H1 (cell line): ENCODE measurements around the gene SEC61B. TPM values are rescaled to one million over a fixed set of nuclear protein-coding genes. Genes with fewer than 3 reads are reported as not detected.

Experiments
- CTCF ChIA-PET: fragments of 300-600 bp; sonication (Branson Sonifier 250); formaldehyde crosslinking; loops from one replicate; lab custom pipeline; 2021; ENCODE audit not compliant: partially characterized antibody; lab: Charles Lee
- POLR2A ChIA-PET: fragments of 300-600 bp; sonication (Branson Sonifier 250); formaldehyde crosslinking; loops from one replicate; lab custom pipeline; 2021; ENCODE audit warnings: inconsistent platforms; ENCODE audit not compliant: partially characterized antibody; lab: Charles Lee
- DNase-seq, 2 experiments: peaks; one replicate each; pipeline versions ENCODE4 v3.0.0 to v3.0.0-alpha.2; 2010 to 2022; ENCODE audit warnings: low spot score in 2 of 2, low read depth in 1 of 2, mixed read lengths in 1 of 2
- FAIRE-seq: peaks from 2 replicates; lab custom pipeline; 2011; peaks lifted over from hg19 to GRCh38; lab: Jason Lieb, UNC
- H2AFZ ChIP-seq: 2 replicates; pipeline ENCODE4 v1.8.1; 2012; ENCODE audit warnings: low read length, inconsistent platforms
- H2AK5ac ChIP-seq: 2 replicates; pipeline ENCODE4 v1.6.1; 2013; ENCODE audit warnings: low read depth, low read length
- H2BK120ac ChIP-seq: replicated peaks from 2 replicates; pipeline ENCODE3; 2013; ENCODE audit warnings: low read depth, low read length, inconsistent platforms
- H2BK12ac ChIP-seq: 2 replicates; pipeline ENCODE4 v1.6.1; 2013; ENCODE audit warnings: low read depth, low read length
- H2BK15ac ChIP-seq: 2 replicates; pipeline ENCODE4 v1.6.1; 2013; ENCODE audit warnings: low read length
- H2BK20ac ChIP-seq: 2 replicates; pipeline ENCODE4 v1.6.1; 2013; ENCODE audit warnings: low read length
- H2BK5ac ChIP-seq: 2 replicates; pipeline ENCODE4 v1.6.1; 2013; ENCODE audit warnings: low read depth, low read length
- H3K14ac ChIP-seq: 2 replicates; pipeline ENCODE4 v1.6.1; 2013; ENCODE audit warnings: inconsistent platforms; ENCODE audit not compliant: insufficient read length
- H3K18ac ChIP-seq: 2 replicates; pipeline ENCODE4 v1.6.1; 2013; ENCODE audit warnings: low read length; ENCODE audit errors: extremely low read depth
- H3K23ac ChIP-seq: 2 replicates; pipeline ENCODE4 v1.6.1; 2013; ENCODE audit warnings: inconsistent platforms; ENCODE audit not compliant: insufficient read length
- H3K23me2 ChIP-seq: 2 replicates; pipeline ENCODE4 v1.6.1; 2013; ENCODE audit warnings: low read depth, low read length
- H3K27ac ChIP-seq: 2 replicates; pipeline ENCODE4 v1.6.1; 2011; ENCODE audit warnings: low read depth, low read length, inconsistent platforms
- H3K27me3 ChIP-seq, 4 experiments: replicated peaks in 1 of 4; 1 replicate in 1 of 4; 2 replicates in 3 of 4; pipeline versions ENCODE4 v1.6.1 to v1.8.1; 2011 to 2013; ENCODE audit warnings: low read length in 3 of 4, mild to moderate bottlenecking in 3 of 4, inconsistent platforms in 2 of 4, mixed read lengths in 2 of 4, moderate library complexity in 1 of 4; ENCODE audit not compliant: control insufficient read depth in 3 of 4, insufficient read depth in 3 of 4; ENCODE audit errors: extremely low read depth in 1 of 4
- H3K36me3 ChIP-seq, 4 experiments: 2 replicates each; pipeline versions ENCODE4 v1.6.1 to v1.8.1; 2011 to 2013; ENCODE audit warnings: mild to moderate bottlenecking in 4 of 4, low read length in 3 of 4, moderate library complexity in 2 of 4, control low read depth in 1 of 4, inconsistent platforms in 1 of 4; ENCODE audit not compliant: insufficient read depth in 4 of 4, control insufficient read depth in 2 of 4
- H3K4ac ChIP-seq: replicated peaks from 2 replicates; pipeline ENCODE3; 2013; ENCODE audit warnings: low read length, low read depth, mixed read lengths, inconsistent platforms; ENCODE audit not compliant: insufficient read length
- H3K4me1 ChIP-seq, 4 experiments: replicated peaks in 1 of 4; 1 replicate in 1 of 4; 2 replicates in 3 of 4; pipeline versions ENCODE4 v1.6.1 to v1.8.1; 2011 to 2013; ENCODE audit warnings: low read length in 3 of 4, inconsistent platforms in 2 of 4, mixed read lengths in 1 of 4; ENCODE audit not compliant: insufficient read depth in 4 of 4, control insufficient read depth in 3 of 4
- H3K4me2 ChIP-seq, 2 experiments: 2 replicates each; pipeline versions ENCODE4 v1.6.1 to v1.8.1; 2011 to 2013; ENCODE audit warnings: low read depth in 2 of 2, low read length in 2 of 2, control low read depth in 1 of 2, inconsistent platforms in 1 of 2, mild to moderate bottlenecking in 1 of 2; ENCODE audit not compliant: insufficient read depth in 1 of 2
- H3K4me3 ChIP-seq, 4 experiments: fragments of 200-600, 300-600 bp in 1 of 4; sonication (generic), shearing (Covaris generic), sonication (Bioruptor Twin) in 1 of 4; 2 replicates each; pipeline versions ENCODE4 v1.5.1 to v1.8.1; 2011 to 2016; ENCODE audit warnings: low read length in 4 of 4, low read depth in 3 of 4, control low read depth in 2 of 4, inconsistent platforms in 2 of 4, mild to moderate bottlenecking in 2 of 4, mixed read lengths in 1 of 4, moderate library complexity in 1 of 4; ENCODE audit not compliant: insufficient read depth in 2 of 4; ENCODE audit errors: extremely low read depth in 1 of 4
- H3K56ac ChIP-seq: replicated peaks from 2 replicates; pipeline ENCODE3; 2013; ENCODE audit warnings: low read depth, mild to moderate bottlenecking, mixed read lengths, low read length, inconsistent platforms; ENCODE audit not compliant: insufficient read length
- H3K79me1 ChIP-seq: 2 replicates; pipeline ENCODE4 v1.6.1; 2013; ENCODE audit warnings: low read depth, low read length, control low read depth
- H3K79me2 ChIP-seq, 2 experiments: 2 replicates each; pipeline versions ENCODE4 v1.6.1 to v1.8.1; 2012 to 2013; ENCODE audit warnings: low read length in 2 of 2, mild to moderate bottlenecking in 2 of 2, inconsistent platforms in 1 of 2; ENCODE audit not compliant: insufficient read depth in 2 of 2, control insufficient read depth in 1 of 2
- H3K9ac ChIP-seq, 4 experiments: replicated peaks in 1 of 4; 1 replicate in 1 of 4; 2 replicates in 3 of 4; pipeline versions ENCODE4 v1.6.1 to v1.8.1; 2011 to 2013; ENCODE audit warnings: low read depth in 3 of 4, low read length in 3 of 4, control low read depth in 2 of 4, mild to moderate bottlenecking in 2 of 4, moderate library complexity in 2 of 4, inconsistent platforms in 1 of 4; ENCODE audit errors: extremely low read depth in 1 of 4
- H3K9me3 ChIP-seq, 2 experiments: 2 replicates each; pipeline versions ENCODE4 v1.6.1 to v1.8.1; 2012 to 2013; ENCODE audit warnings: mild to moderate bottlenecking in 2 of 2, moderate library complexity in 2 of 2, control low read depth in 1 of 2, inconsistent platforms in 1 of 2, low read depth in 1 of 2, low read length in 1 of 2, mixed read lengths in 1 of 2; ENCODE audit not compliant: insufficient read depth in 2 of 2
- H4K20me1 ChIP-seq, 2 experiments: replicated peaks in 1 of 2; 2 replicates each; pipeline versions ENCODE3 to v1.8.1; 2011 to 2013; ENCODE audit warnings: inconsistent platforms in 2 of 2, low read length in 2 of 2, mild to moderate bottlenecking in 1 of 2; ENCODE audit not compliant: insufficient read depth in 2 of 2, control insufficient read depth in 1 of 2
- H4K5ac ChIP-seq: 2 replicates; pipeline ENCODE4 v1.6.1; 2013; ENCODE audit warnings: low read length, low read depth, mixed read lengths, inconsistent platforms; ENCODE audit not compliant: insufficient read length
- H4K8ac ChIP-seq: 2 replicates; pipeline ENCODE4 v1.8.0; 2013; ENCODE audit warnings: mild to moderate bottlenecking, moderate library complexity, low read length, inconsistent platforms; ENCODE audit not compliant: insufficient read depth; ENCODE audit errors: extremely low read depth
- H4K91ac ChIP-seq: replicated peaks from 2 replicates; pipeline ENCODE3; 2013; ENCODE audit warnings: low read length, mixed read lengths, inconsistent platforms; ENCODE audit not compliant: insufficient read length
- CEBPB ChIP-seq: IDR thresholded peaks from 2 replicates; pipeline ENCODE4 v1.6.1; 2012; ENCODE audit warnings: low read depth, low read length
- MAFK ChIP-seq: IDR thresholded peaks from 2 replicates; pipeline ENCODE4 v1.6.1; 2012; ENCODE audit warnings: low read depth, mild to moderate bottlenecking, improper control_type of control experiment, low read length
- NANOG ChIP-seq: IDR thresholded peaks from 2 replicates; pipeline ENCODE4 v1.6.1; 2011; ENCODE audit warnings: low read length, low read depth, mild to moderate bottlenecking, inconsistent platforms; ENCODE audit not compliant: insufficient read depth, poor library complexity, severe bottlenecking
- RAD21 ChIP-seq, 2 experiments: IDR thresholded peaks in 1 of 2; conservative IDR thresholded peaks in 1 of 2; 2 replicates each; pipeline ENCODE4 v1.6.1; 2011; ENCODE audit warnings: low read depth in 2 of 2, low read length in 2 of 2, improper control_type of control experiment in 1 of 2, inconsistent platforms in 1 of 2, mild to moderate bottlenecking in 1 of 2, moderate library complexity in 1 of 2
- RNF2 ChIP-seq: fragments of 200-900, 300-1000 bp; sonication (generic); IDR thresholded peaks from 2 replicates; pipeline ENCODE4 v1.7.1; 2016; ENCODE audit warnings: borderline replicate concordance, low read depth, mild to moderate bottlenecking, antibody characterized with exemption, low read length; ENCODE audit not compliant: poor library complexity, severe bottlenecking; ENCODE audit errors: missing control alignments
- SIN3A ChIP-seq, 2 experiments: IDR thresholded peaks in 1 of 2; conservative IDR thresholded peaks in 1 of 2; 2 replicates each; pipeline ENCODE4 v1.6.1; 2011 to 2012; ENCODE audit warnings: low read length in 2 of 2, improper control_type of control experiment in 1 of 2, low read depth in 1 of 2, mild to moderate bottlenecking in 1 of 2
- WGBS, 2 experiments: shearing (Covaris generic) in 1 of 2; methylation state at CpG; one replicate each; pipeline versions ENCODE4 v1.1.6 to v1.1.7; 2013 to 2015; ENCODE audit warnings: low lambda C conversion rate in 2 of 2, mixed read lengths in 2 of 2, inconsistent platforms in 1 of 2, low coverage in 1 of 2, missing lambda C conversion rate in 1 of 2; ENCODE audit not compliant: insufficient replicate concordance in 2 of 2, insufficient coverage in 1 of 2, insufficient read length in 1 of 2; ENCODE audit errors: extremely low coverage in 1 of 2, missing lambda C conversion rate in 1 of 2; 5-methylcytosine and 5-hydroxymethylcytosine counted together
- polyA plus RNA-seq, 7 experiments: library from polyadenylated mRNA; depleted of rRNA in 3 of 7; stranded (reverse) in 5 of 7; unstranded in 2 of 7; fragments of >200 nt in 5 of 7; fragments of 200-250 nt in 2 of 7; gene quantifications; 1 replicate in 5 of 7; 2 replicates in 1 of 7; 4 replicates in 1 of 7; pipeline versions ENCODE4 v1.2.1 to v1.2.3, GENCODE V29; 2011 to 2013; ENCODE audit warnings: missing spikeins in 2 of 7, mixed read lengths in 2 of 7
- total RNA-seq: library from RNA; stranded (reverse); fragmentation: NEBNext Ultra II Directional; extraction: Animal tissue kit (Norgen Biotek cat#: 25700); gene quantifications from 2 replicates; pipeline ENCODE4 v1.2.1, GENCODE V29; 2021

The SEC61B gene
- total and polyA plus RNA-seq, 2 of the 8 experiments (the other 6 are each of a cell fraction or from before 2014, with no cell fraction given), result 155 to 379 TPM

GRCh38 chr9:99184110-99184474 lies 38.0 kb upstream of the SEC61B start:
- H3K79me1 ChIP-seq, result no peaks in the 10 kb centered on the region
- H3K18ac ChIP-seq, result no peak overlapping the region
- no peaks in the 10 kb centered on the region for H3K9me3 ChIP-seq
- no peak overlapping the region for H3K27ac ChIP-seq
- CTCF ChIA-PET, result interaction anchor here (0.8 to 9.4 kb wide), 25 partner anchors 10 to 1141 kb away, joined by 3 to 105 read pairs (median 7); no protein-coding TSS in a partner anchor
- no peak overlapping the region for H4K8ac ChIP-seq
- DNase-seq, result no peak
- no peak overlapping the region for H3K56ac ChIP-seq
- H4K91ac ChIP-seq, result no peak overlapping the region
- POLR2A ChIA-PET, result interaction anchor here (1.1 to 1.8 kb wide), 3 partner anchors 16 to 38 kb away, joined by 3 to 7 read pairs (median 5); partner anchors contain the start of genes ALG2 and SEC61B
- H4K20me1 ChIP-seq, result no peaks in the 10 kb centered on the region
- no peak overlapping the region for H3K9ac ChIP-seq
- H4K5ac ChIP-seq, result no peak overlapping the region
- no peak overlapping the region for H3K23ac ChIP-seq
- no peaks in the 10 kb centered on the region for H3K23me2 ChIP-seq
- 91% methylated on average over 5 of the region's 10 CpGs; no CpG with 5 or more reads in 1 of the 2 experiments for WGBS, 2 experiments
- H2AFZ ChIP-seq, result peak overlapping the region; percentile 98
- no peak overlapping the region for H2BK120ac ChIP-seq
- H3K4ac ChIP-seq, result no peak overlapping the region
- no peak overlapping the region for H2AK5ac ChIP-seq
- no peaks in the 10 kb centered on the region for H3K27me3 ChIP-seq
- no peak overlapping the region for H3K4me2 ChIP-seq
- H3K14ac ChIP-seq, result no peak overlapping the region
- no peaks in the 10 kb centered on the region for H3K79me2 ChIP-seq
- H2BK12ac ChIP-seq, result 0 out of 2 replicates have a peak overlapping the region, but pooled peaks have one; percentile 18
- no peaks in the 10 kb centered on the region for H3K36me3 ChIP-seq
- no peak for TF ChIP-seq CEBPB
- no peak for TF ChIP-seq RAD21 (IDR thresholded peaks at IDR 0.05 in 1 of 2, conservative IDR thresholded peaks at IDR 0.05 in 1 of 2; ENCODE audit: low read depth in 2 of 2, low read length in 2 of 2)
- no peak for TF ChIP-seq RNF2
- no peak for TF ChIP-seq NANOG
- no peak for TF ChIP-seq SIN3A (conservative IDR thresholded peaks at IDR 0.05 in 1 of 2, IDR thresholded peaks at IDR 0.05 in 1 of 2; ENCODE audit: low read depth in 1 of 2, low read length in 2 of 2)
- no peak for TF ChIP-seq MAFK
- TF ChIP-seq, all 59 proteins: peak for 0
- FAIRE-seq, result no peak
- no peak overlapping the region for H3K4me3 ChIP-seq
- H2BK15ac ChIP-seq, result no peak overlapping the region
- no peak overlapping the region for H2BK20ac ChIP-seq
- peaks cover 0 to 3% (median 1%) of the 10 kb centered on the region in 4 experiments; a peak in 2 of 7 replicates for H3K4me1 ChIP-seq
- no peak overlapping the region for H2BK5ac ChIP-seq
